ENCODE data around the gene PTAFR.

Gene PTAFR

DNA sequence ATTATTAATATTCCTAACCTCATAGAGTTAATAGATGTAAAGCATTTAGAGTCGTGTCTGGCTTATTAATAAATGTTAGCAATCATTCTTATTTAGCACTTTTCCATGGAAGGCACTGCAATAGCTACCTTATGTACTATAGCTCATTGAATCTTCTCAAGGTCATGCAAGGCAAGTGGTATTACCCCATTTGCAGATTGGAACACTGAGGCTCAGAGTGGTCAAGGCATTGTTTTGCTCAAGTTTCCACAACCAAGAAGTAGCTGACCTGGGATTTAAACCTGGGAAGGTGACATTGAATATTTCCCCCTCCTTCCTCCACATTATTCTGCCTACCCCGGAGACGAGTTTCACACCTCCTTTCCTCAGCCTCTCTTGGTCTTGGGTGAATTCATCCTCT, 50.3 kb downstream of the PTAFR start:
- DNase-seq: no peak
- Histone ChIP-seq H3K23ac (ENCODE audit: low read length) (no peak overlapping the region), H3K4me1 (ENCODE audit: control insufficient read depth, low read depth, low read length) (no peaks in the 10 kb centered on the region), H3K56ac (ENCODE audit: low read length) (no peak overlapping the region), H3K4me3 (ENCODE audit: low read length) (no peak overlapping the region), H3K9ac (ENCODE audit: low read length) (no peak overlapping the region), H2AK5ac (ENCODE audit: low read length) (no peak overlapping the region), H3K79me2 (ENCODE audit: control insufficient read depth, insufficient read depth, low read length) (no peaks in the 10 kb centered on the region), H3K27ac (ENCODE audit: low read depth, low read length) (no peak overlapping the region), H3K36me3 (ENCODE audit: control insufficient read depth, insufficient read depth, low read length) (no peaks in the 10 kb centered on the region), H4K5ac (ENCODE audit: low read length) (no peak overlapping the region), H4K8ac (ENCODE audit: low read depth, low read length) (no peak overlapping the region), H3K4ac (ENCODE audit: low read depth, low read length) (no peak overlapping the region), H3K4me2 (ENCODE audit: low read length) (no peak overlapping the region), H3K79me1 (ENCODE audit: low read length) (no peaks in the 10 kb centered on the region), H2BK5ac (ENCODE audit: low read length) (no peak overlapping the region), H2BK120ac (ENCODE audit: low read depth, low read length) (no peak overlapping the region), H3K27me3 (ENCODE audit: insufficient read depth, low read length, poor library complexity) (no peaks in the 10 kb centered on the region), H2BK15ac (replicated peaks; ENCODE audit: low read depth) (no peak overlapping the region), H3K18ac (ENCODE audit: low read length) (no peak overlapping the region)
- WGBS (ENCODE audit: extremely low coverage, insufficient coverage, low lambda C conversion rate): no CpG with 5 or more reads among the region's 3 CpGs

DNA sequence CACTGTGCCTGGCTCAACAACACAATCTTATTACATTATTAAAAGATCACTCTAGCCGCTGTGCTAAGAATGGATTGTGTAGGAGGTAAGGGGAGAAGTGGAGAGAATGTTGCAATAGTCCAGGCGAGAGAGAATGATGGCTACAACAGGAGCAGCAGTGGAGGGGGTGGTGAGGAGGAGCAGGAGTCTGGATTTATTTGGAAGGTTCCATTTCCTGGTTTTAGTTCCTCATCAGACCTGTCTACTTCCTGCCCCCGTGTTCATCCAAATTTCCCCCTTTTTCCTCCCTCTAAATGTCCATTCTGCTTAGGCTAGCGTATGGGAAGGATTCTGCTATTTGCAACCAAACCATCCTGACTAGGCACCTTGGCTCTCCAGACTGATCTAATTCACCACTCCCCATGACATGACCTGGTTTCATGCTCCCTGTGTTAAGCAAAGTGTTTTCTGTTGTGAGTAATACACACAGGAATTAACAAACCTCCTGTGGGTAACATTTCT, 53.0 kb downstream of the PTAFR start:
- Histone ChIP-seq H3K9ac (ENCODE audit: low read length) (no peak overlapping the region), H4K5ac (ENCODE audit: low read length) (no peak overlapping the region), H4K8ac (ENCODE audit: low read depth, low read length) (no peak overlapping the region), H2AK5ac (ENCODE audit: low read length) (no peak overlapping the region), H2BK5ac (ENCODE audit: low read length) (no peak overlapping the region), H3K79me1 (ENCODE audit: low read length) (no peaks in the 10 kb centered on the region), H3K4me3 (ENCODE audit: low read length) (no peak overlapping the region), H3K36me3 (ENCODE audit: control insufficient read depth, insufficient read depth, low read length) (no peaks in the 10 kb centered on the region), H3K27me3 (ENCODE audit: insufficient read depth, low read length, poor library complexity) (no peaks in the 10 kb centered on the region), H3K4ac (ENCODE audit: low read depth, low read length) (no peak overlapping the region), H2BK15ac (replicated peaks; ENCODE audit: low read depth) (no peak overlapping the region), H3K4me1 (ENCODE audit: control insufficient read depth, low read depth, low read length) (peaks cover 2% of the 10 kb centered on the region), H3K56ac (ENCODE audit: low read length) (no peak overlapping the region), H3K18ac (ENCODE audit: low read length) (no peak overlapping the region), H3K4me2 (ENCODE audit: low read length) (no peak overlapping the region), H3K23ac (ENCODE audit: low read length) (no peak overlapping the region), H2BK120ac (ENCODE audit: low read depth, low read length) (no peak overlapping the region), H3K79me2 (ENCODE audit: control insufficient read depth, insufficient read depth, low read length) (no peaks in the 10 kb centered on the region), H3K27ac (ENCODE audit: low read depth, low read length) (no peak overlapping the region)
- no peak for DNase-seq
- no CpG with 5 or more reads among the region's 4 CpGs for WGBS (ENCODE audit: extremely low coverage, insufficient coverage, low lambda C conversion rate)

DNA sequence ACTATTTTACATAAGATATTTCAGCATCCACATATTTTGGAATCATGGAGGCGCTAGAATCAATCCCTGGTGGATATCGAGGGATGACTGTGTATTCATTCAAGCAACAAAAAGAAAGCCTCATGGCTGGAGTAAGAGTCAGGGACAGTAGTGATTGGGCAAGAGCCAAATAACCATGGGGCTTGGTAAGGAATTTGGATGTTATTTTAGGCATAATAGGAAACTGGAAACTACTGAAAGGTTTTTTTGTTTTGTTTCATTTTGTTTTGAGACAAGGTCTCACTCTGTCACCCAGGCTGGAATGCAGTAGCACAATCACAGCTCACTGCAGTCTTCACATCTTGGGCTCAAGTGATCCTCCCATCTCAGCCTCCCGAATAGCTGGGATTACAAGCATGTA, 54.3 kb downstream of the PTAFR start:
- no peaks in the 10 kb centered on the region for H3K79me1 ChIP-seq (ENCODE audit: low read length)
- no peaks in the 10 kb centered on the region for H3K79me2 ChIP-seq (ENCODE audit: control insufficient read depth, insufficient read depth, low read length)
- no peak overlapping the region for H3K56ac ChIP-seq (ENCODE audit: low read length)
- no peak overlapping the region for H2BK120ac ChIP-seq (ENCODE audit: low read depth, low read length)
- no peaks in the 10 kb centered on the region for H3K27me3 ChIP-seq (ENCODE audit: insufficient read depth, low read length, poor library complexity)
- WGBS (ENCODE audit: extremely low coverage, insufficient coverage, low lambda C conversion rate): no CpG with 5 or more reads among the region's 3 CpGs
- H3K9ac ChIP-seq (ENCODE audit: low read length): no peak overlapping the region
- no peak overlapping the region for H2BK5ac ChIP-seq (ENCODE audit: low read length)
- no peak for DNase-seq
- no peak overlapping the region for H2BK15ac ChIP-seq (replicated peaks; ENCODE audit: low read depth)
- no peak overlapping the region for H3K18ac ChIP-seq (ENCODE audit: low read length)
- H3K4ac ChIP-seq (ENCODE audit: low read depth, low read length): peak overlapping the region; percentile 25
- no peaks in the 10 kb centered on the region for H3K36me3 ChIP-seq (ENCODE audit: control insufficient read depth, insufficient read depth, low read length)
- H2AK5ac ChIP-seq (ENCODE audit: low read length): no peak overlapping the region
- H3K4me2 ChIP-seq (ENCODE audit: low read length): no peak overlapping the region
- peaks cover 2% of the 10 kb centered on the region for H3K4me1 ChIP-seq (ENCODE audit: control insufficient read depth, low read depth, low read length)
- H3K27ac ChIP-seq (ENCODE audit: low read depth, low read length): no peak overlapping the region
- no peak overlapping the region for H4K5ac ChIP-seq (ENCODE audit: low read length)
- H4K8ac ChIP-seq (ENCODE audit: low read depth, low read length): no peak overlapping the region
- no peak overlapping the region for H3K4me3 ChIP-seq (ENCODE audit: low read length)
- no peak overlapping the region for H3K23ac ChIP-seq (ENCODE audit: low read length)

DNA sequence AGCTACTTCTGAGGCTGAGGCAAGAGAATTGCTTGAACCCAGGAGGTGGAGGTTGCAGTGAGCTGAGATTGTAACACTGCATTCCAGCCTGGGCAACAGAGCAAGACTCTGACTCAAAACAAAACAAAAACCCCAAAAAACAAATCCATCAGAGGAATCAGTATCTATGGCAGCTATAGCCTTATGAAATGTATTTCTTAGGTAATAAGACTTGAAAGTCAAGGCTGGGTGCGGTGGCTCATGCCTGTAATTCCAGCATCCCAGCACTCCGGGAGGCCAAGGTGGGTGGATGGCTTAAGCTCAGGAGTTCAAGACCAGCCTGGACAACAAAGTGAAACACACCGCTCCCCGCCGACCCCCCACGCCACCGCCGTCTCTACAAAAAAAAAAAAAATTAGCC, 56.9 kb downstream of the PTAFR start:
- H3K4me2 ChIP-seq (ENCODE audit: low read length): no peak overlapping the region
- WGBS (ENCODE audit: extremely low coverage, insufficient coverage, low lambda C conversion rate): no CpG with 5 or more reads among the region's 8 CpGs
- H4K8ac ChIP-seq (ENCODE audit: low read depth, low read length): no peak overlapping the region
- peaks cover 2% of the 10 kb centered on the region for H3K4me1 ChIP-seq (ENCODE audit: control insufficient read depth, low read depth, low read length)
- H3K36me3 ChIP-seq (ENCODE audit: control insufficient read depth, insufficient read depth, low read length): no peaks in the 10 kb centered on the region
- H2BK15ac ChIP-seq (replicated peaks; ENCODE audit: low read depth): no peak overlapping the region
- no peak overlapping the region for H2AK5ac ChIP-seq (ENCODE audit: low read length)
- no peak overlapping the region for H3K27ac ChIP-seq (ENCODE audit: low read depth, low read length)
- no peak overlapping the region for H3K4me3 ChIP-seq (ENCODE audit: low read length)
- H2BK5ac ChIP-seq (ENCODE audit: low read length): no peak overlapping the region
- H3K79me1 ChIP-seq (ENCODE audit: low read length): no peaks in the 10 kb centered on the region
- H3K27me3 ChIP-seq (ENCODE audit: insufficient read depth, low read length, poor library complexity): no peaks in the 10 kb centered on the region
- H3K4ac ChIP-seq (ENCODE audit: low read depth, low read length): no peak overlapping the region
- H3K18ac ChIP-seq (ENCODE audit: low read length): no peak overlapping the region
- no peak overlapping the region for H2BK120ac ChIP-seq (ENCODE audit: low read depth, low read length)
- no peak for DNase-seq
- no peak overlapping the region for H3K56ac ChIP-seq (ENCODE audit: low read length)
- no peak overlapping the region for H3K9ac ChIP-seq (ENCODE audit: low read length)
- H4K5ac ChIP-seq (ENCODE audit: low read length): no peak overlapping the region
- no peak overlapping the region for H3K23ac ChIP-seq (ENCODE audit: low read length)
- H3K79me2 ChIP-seq (ENCODE audit: control insufficient read depth, insufficient read depth, low read length): no peaks in the 10 kb centered on the region

DNA sequence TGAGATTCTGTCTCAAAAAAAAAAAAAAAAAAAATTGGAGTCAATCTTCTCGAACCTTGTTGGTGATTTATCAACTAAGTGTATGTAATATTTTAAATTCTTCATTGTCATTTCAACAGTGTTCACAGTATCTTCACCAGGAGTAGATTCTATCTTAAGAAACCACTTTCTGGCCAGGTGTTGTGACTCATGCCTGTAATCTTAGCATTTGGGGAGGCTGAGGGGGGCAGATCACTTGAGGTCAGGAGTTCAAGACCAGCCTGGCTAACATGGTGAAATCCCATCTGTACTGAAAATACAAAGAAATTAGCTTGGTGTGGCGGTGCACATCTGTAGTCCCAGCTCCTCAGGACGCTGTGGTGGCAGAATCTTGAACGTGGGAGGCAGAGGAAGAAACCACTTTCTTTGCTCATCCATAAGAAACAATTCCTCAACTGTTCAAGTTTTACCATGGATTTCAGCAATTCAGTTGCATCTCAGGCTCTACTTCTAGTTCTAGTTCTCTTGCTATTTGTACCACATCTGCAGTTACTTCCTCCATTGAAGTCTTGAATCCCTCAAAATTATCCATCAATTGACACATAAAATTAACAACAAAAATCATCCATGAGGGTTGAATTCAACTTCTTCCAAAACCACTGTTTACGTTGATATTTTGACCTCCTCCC, 57.7 kb downstream of the PTAFR start:
- no peak overlapping the region for H2BK5ac ChIP-seq (ENCODE audit: low read length)
- H3K56ac ChIP-seq (ENCODE audit: low read length): no peak overlapping the region
- peaks cover 2% of the 10 kb centered on the region for H3K4me1 ChIP-seq (ENCODE audit: control insufficient read depth, low read depth, low read length)
- no peak overlapping the region for H2BK15ac ChIP-seq (replicated peaks; ENCODE audit: low read depth)
- H3K27me3 ChIP-seq (ENCODE audit: insufficient read depth, low read length, poor library complexity): no peaks in the 10 kb centered on the region
- no peak overlapping the region for H4K8ac ChIP-seq (ENCODE audit: low read depth, low read length)
- no peak overlapping the region for H3K9ac ChIP-seq (ENCODE audit: low read length)
- no peak overlapping the region for H3K18ac ChIP-seq (ENCODE audit: low read length)
- H3K27ac ChIP-seq (ENCODE audit: low read depth, low read length): no peak overlapping the region
- H3K4ac ChIP-seq (ENCODE audit: low read depth, low read length): no peak overlapping the region
- no peaks in the 10 kb centered on the region for H3K36me3 ChIP-seq (ENCODE audit: control insufficient read depth, insufficient read depth, low read length)
- no peak overlapping the region for H4K5ac ChIP-seq (ENCODE audit: low read length)
- H2AK5ac ChIP-seq (ENCODE audit: low read length): no peak overlapping the region
- no peaks in the 10 kb centered on the region for H3K79me2 ChIP-seq (ENCODE audit: control insufficient read depth, insufficient read depth, low read length)
- WGBS (ENCODE audit: extremely low coverage, insufficient coverage, low lambda C conversion rate): no CpG with 5 or more reads among the region's 5 CpGs
- H3K4me2 ChIP-seq (ENCODE audit: low read length): no peak overlapping the region
- no peak overlapping the region for H2BK120ac ChIP-seq (ENCODE audit: low read depth, low read length)
- no peak for DNase-seq
- no peaks in the 10 kb centered on the region for H3K79me1 ChIP-seq (ENCODE audit: low read length)
- no peak overlapping the region for H3K23ac ChIP-seq (ENCODE audit: low read length)
- no peak overlapping the region for H3K4me3 ChIP-seq (ENCODE audit: low read length)

DNA sequence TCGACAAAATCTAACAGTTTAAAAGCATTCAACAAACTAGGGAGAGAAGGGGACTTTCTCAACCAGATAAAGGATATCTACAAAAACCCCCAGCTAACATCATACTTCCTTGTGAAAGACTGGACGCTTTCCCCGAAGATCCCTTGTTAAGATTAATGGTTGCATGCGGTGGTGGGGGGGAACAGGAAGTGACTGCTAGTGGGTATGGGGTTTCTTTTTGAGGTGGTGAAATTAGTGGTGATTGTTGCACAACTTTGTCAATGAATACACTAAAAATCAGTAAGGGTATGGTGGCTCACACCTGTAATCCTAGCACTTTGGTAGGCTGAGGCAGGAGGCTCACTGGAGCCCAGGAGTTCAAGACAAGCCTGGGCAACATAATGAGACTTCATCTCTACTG, 61.2 kb downstream of the PTAFR start:
- H2AK5ac ChIP-seq (ENCODE audit: low read length): no peak overlapping the region
- no peaks in the 10 kb centered on the region for H3K4me1 ChIP-seq (ENCODE audit: control insufficient read depth, low read depth, low read length)
- no peak overlapping the region for H2BK120ac ChIP-seq (ENCODE audit: low read depth, low read length)
- no peak overlapping the region for H3K4me2 ChIP-seq (ENCODE audit: low read length)
- H3K27me3 ChIP-seq (ENCODE audit: insufficient read depth, low read length, poor library complexity): no peaks in the 10 kb centered on the region
- no peak overlapping the region for H3K4ac ChIP-seq (ENCODE audit: low read depth, low read length)
- no peaks in the 10 kb centered on the region for H3K36me3 ChIP-seq (ENCODE audit: control insufficient read depth, insufficient read depth, low read length)
- peak; percentile 7 for DNase-seq
- no peaks in the 10 kb centered on the region for H3K79me1 ChIP-seq (ENCODE audit: low read length)
- H4K8ac ChIP-seq (ENCODE audit: low read depth, low read length): no peak overlapping the region
- no peak overlapping the region for H3K9ac ChIP-seq (ENCODE audit: low read length)
- H3K27ac ChIP-seq (ENCODE audit: low read depth, low read length): no peak overlapping the region
- H3K56ac ChIP-seq (ENCODE audit: low read length): no peak overlapping the region
- no peak overlapping the region for H3K18ac ChIP-seq (ENCODE audit: low read length)
- H3K79me2 ChIP-seq (ENCODE audit: control insufficient read depth, insufficient read depth, low read length): no peaks in the 10 kb centered on the region
- no peak overlapping the region for H2BK15ac ChIP-seq (replicated peaks; ENCODE audit: low read depth)
- H4K5ac ChIP-seq (ENCODE audit: low read length): no peak overlapping the region
- no peak overlapping the region for H2BK5ac ChIP-seq (ENCODE audit: low read length)
- no peak overlapping the region for H3K4me3 ChIP-seq (ENCODE audit: low read length)
- WGBS (ENCODE audit: extremely low coverage, insufficient coverage, low lambda C conversion rate): no CpG with 5 or more reads among the region's 4 CpGs
- H3K23ac ChIP-seq (ENCODE audit: low read length): no peak overlapping the region
